Measurements from ENCODE around the gene RPS14.

The RPS14 gene

GRCh38 chr5:150452914-150453313 is 3.4 kb upstream of the RPS14 start:
- no peak overlapping the region for H3K4me3 ChIP-seq (ENCODE audit: low read depth, low read length)
- no peak for TF ChIP-seq CTCF (IDR thresholded peaks at IDR 0.05; ENCODE audit: borderline replicate concordance, insufficient read depth, low read depth, low read length)

GRCh38 chr5:150451594-150451993 is 2.1 kb upstream of the RPS14 start:
- no peak overlapping the region for H3K4me3 ChIP-seq (ENCODE audit: low read depth, low read length)
- TF ChIP-seq CTCF (IDR thresholded peaks at IDR 0.05; ENCODE audit: borderline replicate concordance, insufficient read depth, low read depth, low read length): no peak

DNA sequence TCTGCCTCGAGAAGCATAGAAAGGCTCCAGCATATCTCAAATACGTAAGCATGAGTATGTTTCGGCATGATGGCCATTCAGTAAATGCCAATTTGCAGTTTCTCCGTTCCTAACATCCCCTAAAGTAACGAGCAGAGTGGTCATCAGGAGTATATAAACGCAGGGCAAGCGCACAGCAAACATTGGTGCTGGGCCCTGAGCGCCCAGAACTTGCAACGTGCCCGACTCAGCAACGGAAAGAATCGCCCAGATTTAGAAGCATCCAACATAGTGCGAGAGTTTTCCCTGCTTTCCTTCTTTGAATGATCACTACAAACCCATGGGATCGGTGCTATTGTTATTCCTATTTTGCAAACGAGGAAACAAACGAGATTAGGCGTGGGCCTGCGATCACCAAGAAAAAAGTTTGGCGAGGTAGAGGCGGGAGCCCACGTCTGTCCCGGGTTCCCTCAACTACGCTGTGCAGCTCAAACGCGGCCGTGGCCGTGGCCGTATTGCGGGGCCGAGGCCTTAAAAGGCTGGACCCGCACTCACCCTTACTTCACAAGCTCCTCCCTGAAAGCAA is 505 bp downstream of the RPS14 start:
- peak overlapping the region; percentile 80 for H3K4me3 ChIP-seq (ENCODE audit: low read depth, low read length)
- no peak for TF ChIP-seq CTCF (IDR thresholded peaks at IDR 0.05; ENCODE audit: borderline replicate concordance, insufficient read depth, low read depth, low read length)

DNA sequence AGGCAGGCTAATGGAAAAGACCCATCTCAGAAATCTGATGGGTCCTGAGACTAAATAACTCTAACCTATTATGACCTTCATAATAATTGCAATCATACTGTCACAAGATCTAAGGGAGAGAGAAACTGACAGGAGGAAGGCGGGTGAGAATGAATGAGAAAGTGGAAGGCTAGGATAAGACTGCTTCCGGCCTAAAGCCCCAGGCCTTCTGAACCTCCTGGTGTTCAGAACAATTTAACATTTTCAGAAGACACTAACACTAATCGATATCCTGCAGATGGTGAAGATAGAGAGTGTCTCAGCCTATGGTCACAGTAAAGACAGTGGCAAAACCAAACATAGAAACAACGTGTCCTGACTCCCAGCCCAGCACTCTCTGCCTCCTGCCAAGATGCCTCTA is 1.2 kb downstream of the RPS14 start:
- no peak for TF ChIP-seq CTCF (IDR thresholded peaks at IDR 0.05; ENCODE audit: borderline replicate concordance, insufficient read depth, low read depth, low read length)
- H3K4me3 ChIP-seq (ENCODE audit: low read depth, low read length): peak overlapping the region; percentile 80

GRCh38 chr5:150447188-150447587 is 2.4 kb downstream of the RPS14 start:
- H3K4me3 ChIP-seq (ENCODE audit: low read depth, low read length): no peak overlapping the region

GRCh38 chr5:150446583-150446982 is 3.0 kb downstream of the RPS14 start:
- no peak for TF ChIP-seq CTCF (IDR thresholded peaks at IDR 0.05; ENCODE audit: borderline replicate concordance, insufficient read depth, low read depth, low read length)
- no peak overlapping the region for H3K4me3 ChIP-seq (ENCODE audit: low read depth, low read length)

More at GRCh38 chr5:150447188-150447587, 2.4 kb downstream of the RPS14 start:
- TF ChIP-seq CTCF (IDR thresholded peaks at IDR 0.05; ENCODE audit: borderline replicate concordance, insufficient read depth, low read depth, low read length): no peak

DNA sequence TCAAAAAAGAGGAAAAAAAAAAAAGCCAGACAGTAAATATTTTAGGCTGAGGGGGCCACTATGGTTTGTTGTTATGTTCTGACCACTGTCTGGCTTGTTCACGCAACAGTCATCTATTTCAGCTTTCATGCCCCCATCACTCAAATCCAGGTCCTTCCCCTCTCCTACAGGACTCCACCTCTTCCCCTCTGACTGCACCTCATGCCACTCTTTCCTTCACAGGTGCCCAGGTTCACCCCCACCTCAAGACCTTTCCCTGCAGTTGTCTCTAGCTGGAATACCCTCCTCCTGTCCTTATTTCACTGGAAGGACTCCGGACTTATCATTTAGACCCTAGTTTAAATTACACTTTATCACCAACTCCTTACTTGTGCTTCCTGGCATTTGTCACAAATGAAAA is 3.5 kb downstream of the RPS14 start:
- no peak overlapping the region for H3K4me3 ChIP-seq (ENCODE audit: low read depth, low read length)
- TF ChIP-seq CTCF (IDR thresholded peaks at IDR 0.05; ENCODE audit: borderline replicate concordance, insufficient read depth, low read depth, low read length): no peak

Data from GM12875 (cell line).